Activated effector memory CD4-positive, alpha-beta T cell treated with anti-CD3 and anti-CD28 coated beads, Interleukin-2, amount 50 U/mL, for 16 hours (primary cell): ENCODE data around the gene PCOLCE2.
"Not testable (repeated sequence)": the region's sequence is repeated elsewhere in the genome, so short reads cannot be mapped to it uniquely, and the experiment has no call there.

Experiments used
- DNase-seq: peaks from one replicate; pipeline ENCODE4 v3.0.0-alpha.2; 2020

PCOLCE2 gene

DNA sequence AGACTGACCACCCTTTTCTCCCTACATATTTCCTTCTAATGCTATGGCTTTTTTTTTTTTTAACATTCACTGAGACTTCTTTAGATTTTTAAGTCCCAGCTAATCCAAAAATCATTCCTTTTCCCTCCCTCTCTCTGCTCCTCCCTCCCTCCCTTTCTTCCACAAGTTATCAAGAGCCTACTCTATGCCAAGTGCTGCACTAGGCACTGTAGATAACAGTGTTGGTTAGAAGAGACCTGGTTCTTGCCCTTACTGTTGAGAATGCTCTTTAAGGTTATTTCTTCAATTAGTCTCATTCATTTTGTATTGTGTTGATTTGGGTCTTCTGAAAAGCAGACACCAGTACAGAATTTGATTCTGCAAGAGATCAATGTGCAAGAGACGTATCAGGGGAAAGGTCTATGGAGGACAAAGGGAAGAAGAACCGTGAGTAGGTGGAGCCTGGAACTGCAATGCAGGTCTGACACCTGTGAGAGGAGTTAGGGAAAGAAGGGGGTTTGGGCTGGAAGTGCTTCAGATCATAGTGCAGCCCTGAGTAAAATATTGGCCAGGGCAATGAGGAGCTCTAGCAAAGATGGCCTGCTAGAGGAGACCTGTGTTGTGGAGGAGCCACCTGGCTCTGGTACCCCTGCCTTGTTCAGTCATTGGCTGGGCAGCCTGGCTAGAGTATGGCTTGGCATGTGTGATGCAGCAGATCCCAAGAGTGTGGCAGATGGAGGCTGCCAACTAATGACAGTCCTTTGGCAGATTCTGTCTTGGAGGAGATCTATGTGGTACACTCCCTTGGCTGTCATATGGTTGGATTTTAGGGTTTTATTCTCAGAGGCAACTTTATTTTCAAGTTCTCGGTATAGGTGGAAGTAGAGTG is 9.7 kb upstream of the PCOLCE2 start:
- DNase-seq: no peak

- no peak for DNase-seq
These were observed 8.9 kb upstream of the PCOLCE2 start for GRCh38 chr3:142897807-142898206.

DNA sequence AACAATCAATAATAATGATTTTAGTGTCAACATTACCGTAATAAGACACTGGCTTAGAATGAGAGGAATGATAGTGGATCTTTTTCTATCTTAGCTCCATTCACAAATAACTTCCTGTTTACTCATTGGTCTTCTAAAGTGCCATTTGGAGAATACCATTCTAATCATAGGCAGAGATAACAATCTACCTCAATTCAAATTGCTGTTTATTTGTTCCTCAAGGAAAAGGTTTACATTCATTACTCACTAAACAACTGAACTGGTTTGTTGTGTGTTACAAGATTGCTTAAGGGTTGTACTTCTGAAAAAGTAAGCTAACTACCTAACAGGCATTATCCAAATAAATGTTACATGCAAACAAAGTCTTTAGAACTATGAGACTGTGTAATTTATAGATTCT is 8.1 kb upstream of the PCOLCE2 start:
- no peak for DNase-seq

- DNase-seq: no peak
These were observed 7.4 kb upstream of the PCOLCE2 start for GRCh38 chr3:142896201-142896755.

DNA sequence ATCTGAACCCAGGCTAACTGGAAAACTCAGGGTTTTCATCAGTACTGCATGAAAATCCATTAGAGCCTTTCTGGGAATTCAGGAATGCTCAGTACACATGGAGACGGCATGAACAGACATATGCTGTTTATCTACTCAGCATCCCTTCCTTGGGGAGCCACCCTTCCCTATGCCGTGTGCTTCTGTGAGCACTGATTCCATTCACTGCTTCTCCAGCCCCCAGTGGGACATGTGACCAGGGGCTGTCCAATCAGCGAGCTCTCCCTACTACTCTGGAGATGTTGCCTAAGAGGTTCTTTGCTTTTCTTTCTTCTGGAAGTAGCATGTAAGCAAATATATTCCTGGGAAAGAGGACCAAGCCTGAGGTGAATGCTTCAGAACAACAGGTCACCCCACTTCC is 5.6 kb upstream of the PCOLCE2 start:
- no peak for DNase-seq

DNA sequence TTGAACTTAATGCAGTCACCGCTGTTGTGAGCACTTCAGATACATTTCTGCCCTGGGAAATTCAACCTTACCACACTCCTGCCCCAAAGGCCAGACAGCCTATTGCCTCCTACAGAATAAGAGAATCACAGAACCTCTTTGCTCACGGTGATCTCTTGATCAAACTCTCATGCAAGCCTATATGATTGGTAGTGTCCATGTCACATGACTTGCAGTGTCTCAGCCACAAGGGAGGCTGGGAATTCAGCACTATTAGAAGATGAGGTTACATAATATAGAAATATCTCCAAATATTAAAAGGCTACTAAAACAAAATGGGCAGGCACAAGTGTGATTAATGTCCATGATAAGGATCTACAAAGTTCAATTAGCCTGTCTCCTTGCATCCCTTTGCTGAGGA is 3.8 kb upstream of the PCOLCE2 start:
- no peak for DNase-seq

- no peak for DNase-seq
These were observed 1.7 kb upstream of the PCOLCE2 start for GRCh38 chr3:142890592-142890991.

DNA sequence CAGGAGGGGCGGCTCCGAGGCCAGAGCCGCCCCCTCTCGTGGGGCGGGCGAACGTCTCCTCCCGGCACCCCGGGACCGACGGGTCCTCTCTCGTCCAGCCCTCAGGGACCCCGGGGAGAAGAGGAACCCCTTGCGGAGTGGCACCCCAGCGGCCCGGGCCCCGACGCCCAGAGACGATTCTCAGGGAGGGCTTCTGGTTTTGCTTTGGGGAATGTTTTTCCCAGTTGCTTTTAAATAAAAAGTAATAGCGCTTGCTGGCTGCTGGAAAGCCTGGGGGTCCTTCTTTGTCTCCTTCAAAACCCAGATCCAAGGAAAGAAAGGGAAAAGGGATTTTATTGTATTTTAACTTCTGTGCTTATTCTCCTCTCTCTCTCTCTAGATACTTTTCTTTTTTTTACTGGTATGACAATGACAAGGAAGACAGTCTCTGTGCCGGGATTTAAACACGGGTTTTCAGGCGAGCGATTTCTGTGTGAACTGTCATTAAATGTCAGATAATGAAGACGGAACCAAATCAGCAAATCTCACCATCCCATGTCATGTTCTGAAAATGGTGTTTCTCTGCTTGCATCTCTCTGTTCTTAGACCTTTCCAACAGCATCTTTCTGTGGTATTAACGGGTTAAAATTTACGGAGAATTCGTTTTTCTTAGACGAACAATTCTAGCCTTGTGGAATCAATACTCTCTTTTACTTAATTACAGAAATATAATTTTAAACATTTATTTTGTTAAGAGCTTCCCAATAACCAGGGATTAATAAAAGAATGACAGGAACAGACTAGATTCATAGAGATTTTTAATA is 530 bp upstream of the PCOLCE2 start:
- no peak for DNase-seq

DNA sequence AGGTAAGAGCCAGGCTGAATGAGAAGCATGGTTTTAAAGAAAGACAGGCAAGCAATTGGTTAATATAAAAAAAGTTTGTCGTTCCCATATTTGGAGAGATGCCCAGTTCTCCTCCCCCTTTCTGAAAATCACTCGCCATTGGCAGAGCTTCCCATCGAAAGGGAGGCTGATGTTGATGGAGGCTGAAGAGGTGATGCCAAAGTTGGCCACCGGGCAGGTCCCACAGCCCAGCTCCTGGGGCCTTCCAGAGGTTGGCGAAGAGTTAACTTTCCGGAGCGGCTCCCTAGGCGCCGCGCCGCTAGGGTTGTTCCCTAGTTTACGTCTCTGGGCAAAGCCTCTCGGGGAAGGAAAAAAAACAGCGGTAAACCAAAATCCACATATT is 793 bp downstream of the PCOLCE2 start:
- no peak for DNase-seq

DNA sequence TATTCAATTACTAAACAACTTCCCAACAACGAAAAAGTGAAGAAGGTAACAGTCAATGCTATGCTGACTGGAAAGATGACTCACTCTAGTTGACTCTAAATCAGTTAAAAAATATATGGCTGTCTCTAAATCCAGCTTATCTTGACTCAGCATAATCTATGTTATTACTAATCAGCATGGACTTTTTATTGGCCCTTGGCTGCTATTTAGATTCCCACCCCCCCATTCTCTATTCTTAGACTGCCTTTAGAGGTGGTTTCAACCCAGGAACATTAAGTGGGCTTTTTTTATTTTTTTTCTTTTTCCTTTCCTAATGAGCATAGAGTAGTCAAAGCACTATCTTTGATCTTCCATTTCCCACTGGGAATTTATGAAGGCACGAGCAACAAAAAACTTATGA is 1.9 kb downstream of the PCOLCE2 start:
- no peak for DNase-seq

GRCh38 chr3:142886021-142886420 is 2.9 kb downstream of the PCOLCE2 start:
- DNase-seq: no peak

DNA sequence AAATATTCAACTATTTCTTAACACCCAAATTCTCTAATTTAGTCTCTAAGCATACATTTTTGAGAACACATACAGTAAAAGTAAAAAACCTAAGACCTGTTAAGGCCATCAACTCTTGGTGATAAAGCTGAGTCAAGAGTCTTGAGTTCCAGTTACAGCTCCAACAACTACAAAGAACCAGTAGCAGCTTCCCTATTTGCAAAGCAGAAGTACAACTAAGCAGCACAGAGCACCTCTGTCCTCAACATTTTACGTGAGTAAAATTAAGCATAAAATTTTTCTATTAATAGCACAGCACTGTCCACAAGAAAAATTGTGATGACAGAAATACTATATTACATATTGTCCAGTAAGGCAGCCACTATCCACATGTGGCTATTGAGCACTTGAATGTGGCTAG is 4.4 kb downstream of the PCOLCE2 start:
- DNase-seq: no peak

DNA sequence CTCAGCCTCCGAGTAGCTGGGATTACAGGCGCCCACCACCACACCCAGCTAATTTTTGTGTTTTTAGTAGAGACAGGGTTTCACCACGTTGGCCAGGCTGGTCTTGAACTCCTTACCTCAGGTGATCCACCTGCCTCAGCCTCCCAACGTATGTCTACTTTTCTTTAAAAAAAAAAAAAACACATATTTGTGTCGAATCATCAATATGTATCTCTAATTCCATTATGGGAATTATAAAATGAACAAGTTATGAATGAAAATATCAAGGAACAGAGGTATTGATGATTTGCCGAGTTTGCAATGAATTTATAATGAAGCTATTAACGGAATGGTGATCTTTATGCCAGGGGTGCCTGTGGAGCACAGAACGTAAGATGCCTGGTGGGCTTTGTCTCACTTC is 5.3 kb downstream of the PCOLCE2 start:
- not testable (repeated sequence) for DNase-seq

DNA sequence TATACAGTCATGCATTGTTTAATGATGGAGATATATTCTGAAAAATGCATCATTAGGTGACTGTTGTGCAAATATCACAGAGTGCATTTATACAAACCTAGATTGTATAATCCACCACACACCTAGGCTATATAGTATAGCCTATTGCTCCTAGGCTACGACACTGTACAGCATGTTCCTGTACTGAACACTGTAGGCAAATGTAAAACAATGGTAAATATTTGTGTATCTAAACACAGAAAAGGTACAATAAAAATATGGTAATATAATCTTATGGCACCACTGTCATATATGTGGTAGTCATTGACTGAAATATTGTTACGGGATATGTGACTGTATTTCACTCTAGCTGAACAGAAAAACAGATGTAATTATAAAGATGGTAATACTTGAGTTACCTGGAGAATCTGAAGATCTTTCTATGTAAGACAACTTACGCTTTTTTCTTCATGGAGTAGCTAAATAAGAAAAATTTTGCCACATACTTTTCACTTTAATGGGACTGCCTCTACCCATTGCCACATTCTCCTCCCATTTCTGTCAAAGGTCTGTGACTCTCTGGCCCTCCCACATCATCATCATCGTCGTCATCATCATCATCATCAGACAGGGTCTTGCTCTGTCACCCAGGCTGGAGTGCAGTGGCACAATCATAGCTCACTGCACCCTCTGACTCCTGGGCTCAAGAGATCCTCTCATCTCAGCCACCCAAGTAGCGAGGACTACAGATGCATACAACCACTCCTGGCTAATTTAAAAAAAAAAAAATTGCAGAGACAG is 7.2 kb downstream of the PCOLCE2 start:
- DNase-seq: no peak

DNA sequence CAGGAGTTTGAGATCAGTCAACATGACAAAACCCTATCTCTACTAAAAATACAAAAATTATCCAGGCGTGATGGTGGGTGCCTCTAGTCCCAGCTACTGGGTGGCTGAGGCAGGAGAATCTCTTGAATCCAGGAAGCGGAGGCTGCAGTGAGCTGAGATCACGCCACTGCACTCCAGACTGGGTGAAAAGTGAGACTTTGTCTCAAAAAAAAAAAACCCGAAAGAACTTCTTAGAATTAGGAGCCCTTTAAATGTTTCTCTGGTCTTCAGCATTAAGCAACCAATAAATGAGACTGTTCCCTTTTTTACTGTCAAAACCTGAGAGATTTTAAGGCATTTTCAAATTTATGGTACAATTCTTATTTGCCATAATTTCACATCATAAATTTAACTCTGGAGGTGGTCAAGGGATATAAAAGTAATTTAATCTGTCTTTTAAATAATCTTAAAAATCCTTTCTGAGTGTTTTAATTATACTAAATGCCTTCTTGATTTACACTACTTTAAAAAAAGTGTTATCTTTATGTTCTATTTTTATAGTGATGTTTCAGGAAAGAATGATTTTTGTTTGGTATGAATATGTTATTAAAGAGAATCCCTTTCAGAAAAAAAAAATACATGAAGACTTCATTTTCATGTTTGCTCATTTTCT is 10.1 kb downstream of the PCOLCE2 start:
- no peak for DNase-seq

GRCh38 chr3:142876417-142876816 is 12.5 kb downstream of the PCOLCE2 start:
- no peak for DNase-seq

- DNase-seq: no peak
These were observed 13.2 kb downstream of the PCOLCE2 start for GRCh38 chr3:142875583-142876207.

GRCh38 chr3:142875099-142875498 is 13.8 kb downstream of the PCOLCE2 start:
- DNase-seq: no peak

GRCh38 chr3:142868382-142868781 is 20.5 kb downstream of the PCOLCE2 start:
- not testable (repeated sequence) for DNase-seq

GRCh38 chr3:142866841-142867631 is 21.8 kb downstream of the PCOLCE2 start:
- DNase-seq: no peak
